Left hindlimb (tissue), 1 donor: ENCODE results near the gene SIGLEC9.

ENCODE experiments used
- DNase-seq: peaks from one replicate; pipeline ENCODE4 v3.0.0-alpha.2; 2018

SIGLEC9 gene

GRCh38 chr19:51124729-51125128 lies at the start of gene SIGLEC9:
TSS of gene SIGLEC9 (plus strand) at chr19:51124906. CDS start at chr19:51124975, 69 bp downstream.
- DNase-seq = no peak

GRCh38 chr19:51075998-51076397 lies 48.7 kb upstream of the SIGLEC9 start:
- DNase-seq = no peak

GRCh38 chr19:51076631-51077213 lies 48.0 kb upstream of the SIGLEC9 start:
- DNase-seq = no peak

GRCh38 chr19:51078104-51078503 lies 46.6 kb upstream of the SIGLEC9 start:
- no peak for DNase-seq

GRCh38 chr19:51078731-51079130 lies 46.0 kb upstream of the SIGLEC9 start:
- DNase-seq = no peak

GRCh38 chr19:51079481-51080110 lies 45.1 kb upstream of the SIGLEC9 start:
- no peak for DNase-seq

GRCh38 chr19:51081476-51081875 lies 43.2 kb upstream of the SIGLEC9 start:
- DNase-seq = no peak

GRCh38 chr19:51082611-51083010 lies 42.1 kb upstream of the SIGLEC9 start, which contains the start of gene KLK14:
TSS of gene KLK14 (minus strand) at chr19:51082887. CDS start at chr19:51082614, 273 bp downstream.
- DNase-seq = no peak

- no peak for DNase-seq
Measured at GRCh38 chr19:51083181-51083580, 41.5 kb upstream of the SIGLEC9 start.

- DNase-seq = no peak
Measured at GRCh38 chr19:51083783-51084182, 40.9 kb upstream of the SIGLEC9 start.

GRCh38 chr19:51084505-51084904 lies 40.2 kb upstream of the SIGLEC9 start:
- DNase-seq = no peak

GRCh38 chr19:51086153-51086850 lies 38.4 kb upstream of the SIGLEC9 start:
- DNase-seq = no peak

- no peak for DNase-seq
Measured at GRCh38 chr19:51089786-51090185, 34.9 kb upstream of the SIGLEC9 start.

GRCh38 chr19:51090471-51090870 lies 34.2 kb upstream of the SIGLEC9 start:
- DNase-seq = no peak

GRCh38 chr19:51091126-51091525 lies 33.6 kb upstream of the SIGLEC9 start:
- no peak for DNase-seq

GRCh38 chr19:51091895-51092873 lies 32.5 kb upstream of the SIGLEC9 start:
- no peak for DNase-seq

GRCh38 chr19:51093101-51093500 lies 31.6 kb upstream of the SIGLEC9 start:
- no peak for DNase-seq

- DNase-seq = no peak
Measured at GRCh38 chr19:51093510-51094345, 31.0 kb upstream of the SIGLEC9 start.

- DNase-seq = no peak
Measured at GRCh38 chr19:51094696-51095279, 29.9 kb upstream of the SIGLEC9 start.

GRCh38 chr19:51096473-51097165 lies 28.1 kb upstream of the SIGLEC9 start:
- no peak for DNase-seq
